Keratinocyte (primary cell): ENCODE data around the gene UBXN4. TPM values are rescaled to one million over a fixed set of nuclear protein-coding genes. Genes with fewer than 3 reads are reported as not detected.

Source experiments
- DNase-seq: peaks from one replicate; pipeline ENCODE4 v3.0.0-alpha.2; 2011; ENCODE audit warnings: low read depth, missing footprints, low spot score
- FAIRE-seq: peaks from 2 replicates; lab custom pipeline; 2011; peaks lifted over from hg19 to GRCh38; lab: Jason Lieb, UNC
- H2AFZ ChIP-seq: 2 replicates; pipeline ENCODE4 v1.6.0; 2012; ENCODE audit warnings: low read length, control low read depth, inconsistent platforms; ENCODE audit not compliant: control insufficient read depth
- H3K27ac ChIP-seq: 2 replicates; pipeline ENCODE4 v1.5.1; 2011; ENCODE audit warnings: low read length; ENCODE audit not compliant: control insufficient read depth, insufficient read depth
- H3K27me3 ChIP-seq: 3 replicates; pipeline ENCODE4 v1.6.0; 2011; ENCODE audit warnings: low read length; ENCODE audit not compliant: control insufficient read depth, insufficient read depth; ENCODE audit errors: extremely low read depth
- H3K36me3 ChIP-seq, 2 experiments: 2 replicates in 1 of 2; 3 replicates in 1 of 2; pipeline ENCODE4 v1.5.1; 2011; ENCODE audit warnings: low read length in 2 of 2, mild to moderate bottlenecking in 1 of 2; ENCODE audit not compliant: control insufficient read depth in 2 of 2, insufficient read depth in 2 of 2; ENCODE audit errors: extremely low read depth in 1 of 2
- H3K4me1 ChIP-seq: 3 replicates; pipeline ENCODE4 v1.5.1; 2011; ENCODE audit warnings: low read length; ENCODE audit not compliant: control insufficient read depth, insufficient read depth; ENCODE audit errors: extremely low read depth
- H3K4me2 ChIP-seq: 3 replicates; pipeline ENCODE4 v1.6.0; 2011; ENCODE audit warnings: low read depth, low read length; ENCODE audit not compliant: control insufficient read depth, insufficient read depth; ENCODE audit errors: extremely low read depth
- H3K4me3 ChIP-seq, 3 experiments: fragments of 200-600 bp in 1 of 3; sonication (generic) in 1 of 3; 2 replicates in 2 of 3; 3 replicates in 1 of 3; pipeline ENCODE4 v1.5.1; 2011 to 2016; ENCODE audit warnings: low read length in 3 of 3, mild to moderate bottlenecking in 3 of 3, control low read depth in 2 of 3, inconsistent platforms in 1 of 3, low read depth in 1 of 3, mixed read lengths in 1 of 3, mixed run types in 1 of 3, moderate library complexity in 1 of 3; ENCODE audit not compliant: control insufficient read depth in 2 of 3, insufficient read depth in 2 of 3; ENCODE audit errors: extremely low read depth in 1 of 3
- H3K79me2 ChIP-seq: 2 replicates; pipeline ENCODE4 v1.6.0; 2012; ENCODE audit warnings: low read length; ENCODE audit not compliant: control insufficient read depth, insufficient read depth
- H3K9ac ChIP-seq: 3 replicates; pipeline ENCODE4 v1.6.0; 2011; ENCODE audit warnings: low read length; ENCODE audit not compliant: control insufficient read depth, insufficient read depth; ENCODE audit errors: extremely low read depth
- H3K9me1 ChIP-seq: 3 replicates; pipeline ENCODE4 v1.6.0; 2011; ENCODE audit warnings: low read length; ENCODE audit not compliant: control insufficient read depth, insufficient read depth; ENCODE audit errors: extremely low read depth
- H3K9me3 ChIP-seq: 2 replicates; pipeline ENCODE4 v1.5.1; 2012; ENCODE audit warnings: low read depth, low read length; ENCODE audit not compliant: control insufficient read depth
- H4K20me1 ChIP-seq: 3 replicates; pipeline ENCODE4 v1.6.0; 2011; ENCODE audit warnings: low read length; ENCODE audit not compliant: control insufficient read depth, insufficient read depth; ENCODE audit errors: extremely low read depth
- EZH2 ChIP-seq: IDR thresholded peaks from one replicate; pipeline ENCODE4 v1.6.1; 2012; ENCODE audit warnings: inconsistent platforms, mild to moderate bottlenecking, low read length, moderate library complexity
- dilution Hi-C: fragments of 300-500 bp; cut with MboI; formaldehyde crosslinking; loops from one replicate; pipeline ENCODE4 v1.7.0; 2020; ENCODE audit warnings: low sequenced_read_pairs; ENCODE audit not compliant: extremely low pct_ligation_motif_present
- polyA plus RNA-seq, 5 experiments: library from polyadenylated mRNA; depleted of rRNA in 3 of 5; stranded (reverse) in 3 of 5; stranded (forward) in 1 of 5; unstranded in 1 of 5; fragments of >200 nt; gene quantifications; 1 replicate in 1 of 5; 2 replicates in 3 of 5; 3 replicates in 1 of 5; pipeline versions ENCODE4 v1.2.1 to v1.2.3, GENCODE V29; 2011 to 2012; ENCODE audit warnings: missing spikeins in 2 of 5, low read depth in 1 of 5, low replicate concordance in 1 of 5
- TF ChIP-seq, protein P1 (sequence below), 3 experiments: IDR thresholded peaks in 1 of 3; conservative IDR thresholded peaks in 1 of 3; optimal IDR thresholded peaks in 1 of 3; 2 replicates in 2 of 3; 3 replicates in 1 of 3; pipeline versions ENCODE3 to v1.5.1; 2011; ENCODE audit warnings: low read length in 3 of 3, mild to moderate bottlenecking in 3 of 3, moderate library complexity in 2 of 3, control low read depth in 1 of 3, inconsistent platforms in 1 of 3; ENCODE audit not compliant: insufficient read depth in 2 of 3; ENCODE audit errors: extremely low read depth in 1 of 3

Gene UBXN4
- polyA plus RNA-seq, 1 donor (not counting 4 experiments of a cell fraction or from before 2014, with no cell fraction given): 92.2 TPM

DNA sequence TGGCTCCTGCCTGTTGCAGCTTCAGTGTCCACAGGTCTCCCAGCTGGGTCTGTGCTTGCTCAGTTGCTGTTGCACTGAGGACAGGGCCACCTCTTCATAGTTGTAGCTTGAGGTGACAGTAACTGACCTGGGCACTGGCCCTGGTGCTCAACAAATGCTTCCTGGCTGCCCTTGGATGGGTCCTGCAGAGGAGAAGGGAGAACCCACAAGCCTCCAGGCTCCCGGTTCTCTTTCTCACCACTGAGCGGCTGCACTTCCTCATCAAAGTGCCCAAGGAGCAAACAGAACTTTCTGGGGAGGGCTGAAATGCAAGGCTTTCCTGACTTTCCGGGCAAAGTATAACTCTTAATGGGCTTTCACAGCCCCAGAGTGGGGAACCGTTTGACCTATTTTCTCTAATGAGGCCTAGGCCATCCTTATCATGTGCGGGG, 56.6 kb downstream of the UBXN4 start:
- no peaks in the 10 kb centered on the region for H4K20me1 ChIP-seq
- TF ChIP-seq EZH2: no peak
- DNase-seq (no peak), FAIRE-seq (no peak)
- H3K9me1 ChIP-seq: no peaks in the 10 kb centered on the region
- H2AFZ ChIP-seq: peak overlapping the region; percentile 63
- H3K4me1 ChIP-seq: peaks cover 13% of the 10 kb centered on the region
- no peaks in the 10 kb centered on the region for H3K9me3 ChIP-seq
- peak overlapping the region; percentile 74 for H3K4me2 ChIP-seq
- no peaks in the 10 kb centered on the region for H3K79me2 ChIP-seq
- no peak overlapping the region for H3K4me3 ChIP-seq
- H3K27me3 ChIP-seq: no peaks in the 10 kb centered on the region
- H3K27ac ChIP-seq: peak overlapping the region; percentile 80
- dilution Hi-C loops: no loop called here
- H3K36me3 ChIP-seq: no peaks in the 10 kb centered on the region
- peak overlapping the region; percentile 49 for H3K9ac ChIP-seq

DNA sequence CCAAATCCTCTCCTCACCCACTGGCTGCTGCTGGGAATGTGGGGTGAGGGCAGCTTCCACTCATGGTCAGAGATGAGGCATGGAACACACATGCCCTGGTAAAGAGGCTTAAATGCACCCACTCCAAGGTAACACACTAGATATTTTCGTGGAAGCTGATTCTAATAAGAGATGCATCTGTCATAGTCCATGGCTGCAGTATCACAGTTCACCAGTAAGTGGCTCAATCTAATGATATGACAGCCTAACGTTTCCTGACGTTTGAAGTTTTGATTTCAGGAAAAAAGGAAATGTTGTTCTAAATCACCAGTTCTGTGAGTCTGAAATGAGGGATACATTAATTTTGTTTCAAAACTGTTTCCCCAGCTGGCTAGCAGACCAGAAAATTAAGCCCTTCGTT, 57.1 kb downstream of the UBXN4 start:
- H3K4me1 ChIP-seq: peaks cover 13% of the 10 kb centered on the region
- H3K36me3 ChIP-seq: no peaks in the 10 kb centered on the region
- no peak overlapping the region for H3K27ac ChIP-seq
- H3K79me2 ChIP-seq: no peaks in the 10 kb centered on the region
- no peaks in the 10 kb centered on the region for H3K27me3 ChIP-seq
- dilution Hi-C loops: no loop called here
- no peaks in the 10 kb centered on the region for H3K9me1 ChIP-seq
- no peak for DNase-seq
- H4K20me1 ChIP-seq: no peaks in the 10 kb centered on the region
- no peak overlapping the region for H3K4me2 ChIP-seq
- H3K4me3 ChIP-seq: no peak overlapping the region
- H2AFZ ChIP-seq: no peak overlapping the region
- FAIRE-seq: no peak
- H3K9ac ChIP-seq: no peak overlapping the region
- no peak for TF ChIP-seq EZH2
- TF ChIP-seq, protein P1, sequence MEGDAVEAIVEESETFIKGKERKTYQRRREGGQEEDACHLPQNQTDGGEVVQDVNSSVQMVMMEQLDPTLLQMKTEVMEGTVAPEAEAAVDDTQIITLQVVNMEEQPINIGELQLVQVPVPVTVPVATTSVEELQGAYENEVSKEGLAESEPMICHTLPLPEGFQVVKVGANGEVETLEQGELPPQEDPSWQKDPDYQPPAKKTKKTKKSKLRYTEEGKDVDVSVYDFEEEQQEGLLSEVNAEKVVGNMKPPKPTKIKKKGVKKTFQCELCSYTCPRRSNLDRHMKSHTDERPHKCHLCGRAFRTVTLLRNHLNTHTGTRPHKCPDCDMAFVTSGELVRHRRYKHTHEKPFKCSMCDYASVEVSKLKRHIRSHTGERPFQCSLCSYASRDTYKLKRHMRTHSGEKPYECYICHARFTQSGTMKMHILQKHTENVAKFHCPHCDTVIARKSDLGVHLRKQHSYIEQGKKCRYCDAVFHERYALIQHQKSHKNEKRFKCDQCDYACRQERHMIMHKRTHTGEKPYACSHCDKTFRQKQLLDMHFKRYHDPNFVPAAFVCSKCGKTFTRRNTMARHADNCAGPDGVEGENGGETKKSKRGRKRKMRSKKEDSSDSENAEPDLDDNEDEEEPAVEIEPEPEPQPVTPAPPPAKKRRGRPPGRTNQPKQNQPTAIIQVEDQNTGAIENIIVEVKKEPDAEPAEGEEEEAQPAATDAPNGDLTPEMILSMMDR (optimal IDR thresholded peaks at IDR 0.05 in 1 of 3, IDR thresholded peaks at IDR 0.05 in 1 of 3, conservative IDR thresholded peaks at IDR 0.05 in 1 of 3; ENCODE audit: extremely low read depth in 1 of 3, insufficient read depth in 2 of 3, low read length in 3 of 3): peak in 2 of 3 experiments; percentile 15 to 24
- no peaks in the 10 kb centered on the region for H3K9me3 ChIP-seq

DNA sequence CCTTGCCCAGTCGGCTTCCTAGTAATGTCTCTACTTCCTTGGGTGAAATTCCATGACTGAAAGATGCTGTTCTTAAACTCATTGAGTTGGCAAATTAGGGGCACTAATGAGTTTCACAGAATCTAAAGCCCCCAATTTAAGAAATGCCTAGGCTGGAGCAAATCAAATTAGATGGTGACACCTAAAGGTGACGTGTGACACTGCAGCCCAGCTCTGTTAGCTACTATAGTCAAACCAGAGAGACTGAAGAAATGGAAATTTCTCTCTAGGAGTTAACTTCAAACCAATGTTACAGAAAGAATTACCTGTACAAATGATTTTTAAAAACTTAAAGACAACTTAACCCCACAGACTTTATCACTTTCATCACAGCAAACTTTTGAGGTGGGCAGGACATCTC, 58.1 kb downstream of the UBXN4 start:
- no peak for FAIRE-seq

More for the DNA sequence above, 58.1 kb downstream of the UBXN4 start:
- Histone ChIP-seq H3K9ac (no peak overlapping the region), H3K4me1 (peaks cover 13% of the 10 kb centered on the region), H2AFZ (no peak overlapping the region), H3K79me2 (no peaks in the 10 kb centered on the region), H3K27ac (no peak overlapping the region), H3K4me3 (no peak overlapping the region), H3K9me1 (no peaks in the 10 kb centered on the region), H3K4me2 (no peak overlapping the region), H4K20me1 (no peaks in the 10 kb centered on the region), H3K9me3 (no peaks in the 10 kb centered on the region), H3K36me3 (no peaks in the 10 kb centered on the region), H3K27me3 (no peaks in the 10 kb centered on the region)
- no peak for TF ChIP-seq EZH2
- TF ChIP-seq, protein P1 (optimal IDR thresholded peaks at IDR 0.05 in 1 of 3, IDR thresholded peaks at IDR 0.05 in 1 of 3, conservative IDR thresholded peaks at IDR 0.05 in 1 of 3; ENCODE audit: extremely low read depth in 1 of 3, insufficient read depth in 2 of 3, low read length in 3 of 3): peak in 2 of 3 experiments; percentile 5 to 19
- dilution Hi-C loops: no loop called here
- DNase-seq: no peak
